ENCODE measurements around the gene LVRN.

DNA sequence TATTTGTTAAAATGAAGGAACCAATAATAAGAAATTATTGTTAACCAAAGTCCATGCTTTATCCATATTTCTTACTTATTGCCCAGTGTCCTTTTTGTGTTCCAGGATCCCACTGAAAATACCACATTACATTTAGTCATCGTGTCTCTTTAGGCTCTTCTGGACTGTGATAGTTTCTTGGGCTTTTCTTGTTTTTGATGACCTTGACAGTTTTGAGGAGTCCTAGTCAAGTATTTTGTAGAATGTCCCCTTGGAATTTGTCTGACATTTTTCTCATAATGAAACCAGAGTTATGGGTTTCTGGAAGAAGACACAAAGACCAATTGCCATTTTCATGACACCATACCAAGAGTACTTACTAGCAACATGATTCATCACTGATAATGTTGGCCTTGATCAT lies 108.9 kb downstream of the LVRN start:
- TF ChIP-seq, protein P1, sequence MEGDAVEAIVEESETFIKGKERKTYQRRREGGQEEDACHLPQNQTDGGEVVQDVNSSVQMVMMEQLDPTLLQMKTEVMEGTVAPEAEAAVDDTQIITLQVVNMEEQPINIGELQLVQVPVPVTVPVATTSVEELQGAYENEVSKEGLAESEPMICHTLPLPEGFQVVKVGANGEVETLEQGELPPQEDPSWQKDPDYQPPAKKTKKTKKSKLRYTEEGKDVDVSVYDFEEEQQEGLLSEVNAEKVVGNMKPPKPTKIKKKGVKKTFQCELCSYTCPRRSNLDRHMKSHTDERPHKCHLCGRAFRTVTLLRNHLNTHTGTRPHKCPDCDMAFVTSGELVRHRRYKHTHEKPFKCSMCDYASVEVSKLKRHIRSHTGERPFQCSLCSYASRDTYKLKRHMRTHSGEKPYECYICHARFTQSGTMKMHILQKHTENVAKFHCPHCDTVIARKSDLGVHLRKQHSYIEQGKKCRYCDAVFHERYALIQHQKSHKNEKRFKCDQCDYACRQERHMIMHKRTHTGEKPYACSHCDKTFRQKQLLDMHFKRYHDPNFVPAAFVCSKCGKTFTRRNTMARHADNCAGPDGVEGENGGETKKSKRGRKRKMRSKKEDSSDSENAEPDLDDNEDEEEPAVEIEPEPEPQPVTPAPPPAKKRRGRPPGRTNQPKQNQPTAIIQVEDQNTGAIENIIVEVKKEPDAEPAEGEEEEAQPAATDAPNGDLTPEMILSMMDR (IDR thresholded peaks at IDR 0.05): no peak
- TF ChIP-seq POLR2A (IDR thresholded peaks at IDR 0.05): no peak

Data from tibial nerve (tissue), 3 donors.